Measurements from ENCODE around the gene LCMT1. TPM values are rescaled to one million over a fixed set of nuclear protein-coding genes. Genes with fewer than 3 reads are reported as not detected.

Gene LCMT1
- total and polyA plus RNA-seq, 2 of the 4 experiments (the other 2 are of a cell fraction) = 33.1 to 60.4 TPM

DNA sequence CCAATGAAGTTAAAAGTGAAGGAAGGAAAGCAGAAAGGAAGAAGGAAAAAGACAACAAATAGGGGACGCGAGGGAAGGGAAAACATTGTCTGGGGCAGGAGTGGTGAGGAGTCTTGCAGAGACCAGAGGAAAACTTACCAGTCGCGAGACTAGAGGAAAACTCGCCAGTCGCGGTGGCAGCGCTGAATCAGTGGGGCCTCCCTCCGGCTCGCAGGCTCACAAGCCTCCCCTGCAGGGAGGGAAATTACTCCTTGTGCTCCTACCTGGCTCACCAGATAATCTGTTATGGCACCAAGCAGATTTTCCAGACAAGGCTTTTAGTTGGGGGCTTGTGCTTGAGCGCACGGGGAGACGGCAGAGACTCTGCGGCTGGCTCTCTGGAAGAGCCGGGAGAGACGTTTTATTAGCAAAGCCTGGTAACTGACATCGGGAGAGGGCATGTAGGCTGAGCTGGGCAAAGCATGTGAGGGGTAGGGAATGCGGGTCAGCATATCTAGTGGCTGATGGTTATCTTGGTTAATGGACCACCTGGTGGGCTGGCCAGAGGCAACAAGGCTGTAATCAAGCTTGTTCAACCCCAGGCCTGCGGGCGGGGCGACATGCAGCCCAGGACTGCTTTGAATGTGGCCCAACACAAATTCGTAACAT, 37.1 kb downstream of the LCMT1 start:
- no peak for DNase-seq
- Histone ChIP-seq H2AFZ (replicated peaks; ENCODE audit: low read length, poor library complexity) (no peak overlapping the region), H2BK20ac (ENCODE audit: low read depth, low read length) (no peak overlapping the region), H3K4me1 (ENCODE audit: control insufficient read depth, insufficient read depth, low read length) (peaks cover 2% of the 10 kb centered on the region; the same call in 1 of the 2 replicates), H3K79me1 (ENCODE audit: low read depth in 1 of 2, low read length in 2 of 2) (no peaks in the 10 kb centered on the region), H2AK9ac (replicated peaks; ENCODE audit: low read depth, low read length, poor library complexity) (no peak overlapping the region), H3K9ac (ENCODE audit: low read depth, low read length) (no peak overlapping the region), H4K5ac (ENCODE audit: low read depth, low read length) (no peak overlapping the region), H3K4me3 (ENCODE audit: insufficient read depth, low read depth, low read length) (no peak overlapping the region), H2BK5ac (ENCODE audit: low read depth, low read length, poor library complexity, severe bottlenecking) (no peak overlapping the region), H3K18ac (ENCODE audit: low read depth, low read length) (no peak overlapping the region), H2BK15ac (ENCODE audit: low read depth, low read length) (no peak overlapping the region), H4K91ac (ENCODE audit: insufficient read depth, low read depth, low read length) (no peak overlapping the region), H3K4ac (ENCODE audit: low read depth, low read length) (no peak overlapping the region), H4K8ac (ENCODE audit: low read depth in 2 of 2, low read length in 2 of 2) (no peak overlapping the region), H4K20me1 (ENCODE audit: insufficient read depth, low read length) (no peaks in the 10 kb centered on the region), H3K23ac (ENCODE audit: low read depth, low read length) (no peak overlapping the region), H3K36me3 (ENCODE audit: control insufficient read depth, insufficient read depth, low read length) (peaks cover 21% of the 10 kb centered on the region), H3K9me3 (ENCODE audit: control insufficient read depth, insufficient read depth, low read length) (no peaks in the 10 kb centered on the region), H3K14ac (replicated peaks; ENCODE audit: low read depth, low read length) (no peak overlapping the region), H3K27ac (ENCODE audit: insufficient read depth, low read length) (no peak overlapping the region), H2AK5ac (ENCODE audit: low read depth, low read length) (no peak overlapping the region), H3K56ac (ENCODE audit: extremely low read depth, insufficient read depth, low read length) (no peak overlapping the region), H3K9me1 (ENCODE audit: insufficient read depth, low read length) (no peaks in the 10 kb centered on the region), H2BK120ac (ENCODE audit: low read depth, low read length) (no peak overlapping the region), H3K27me3 (ENCODE audit: control insufficient read depth, insufficient read depth, low read length) (no peaks in the 10 kb centered on the region), H3K4me2 (ENCODE audit: low read depth, low read length) (no peak overlapping the region)
- in situ Hi-C loops (cut with MboI; ENCODE audit: low sequenced_read_pairs) (no loop called here), dilution Hi-C loops (cut with HindIII; ENCODE audit: low sequenced_read_pairs, unreplicated experiment) (no loop called here), intact Hi-C loops (cut with micrococcal nuclease) (no loop called here)
- ChIA-PET CTCF (no interaction called here), POLR2A (ENCODE audit: unreplicated experiment) (no interaction called here)
- 74% methylated on average over 4 of the region's 22 CpGs; no CpG with 5 or more reads in 1 of the 2 experiments for WGBS, 2 experiments (ENCODE audit: extremely low coverage in 2 of 2, insufficient read length in 1 of 2)
- ATAC-seq (ENCODE audit: low read depth) = no peak
- TF ChIP-seq MAFK (IDR thresholded peaks at IDR 0.05; ENCODE audit: low read depth, low read length) (no peak), POLR2A (IDR thresholded peaks at IDR 0.05; ENCODE audit: low read depth, low read length) (no peak), BHLHE40 (IDR thresholded peaks at IDR 0.05; ENCODE audit: low read depth, low read length) (no peak), RAD21 (IDR thresholded peaks at IDR 0.05; ENCODE audit: low read length) (no peak), MAZ (IDR thresholded peaks at IDR 0.05; ENCODE audit: borderline replicate concordance, low read depth, low read length) (no peak), NFE2L2 (IDR thresholded peaks at IDR 0.05; ENCODE audit: low read depth, low read length) (no peak), FOS (IDR thresholded peaks at IDR 0.05; ENCODE audit: low read depth, low read length) (no peak)
- no TSS peak for BruUV-seq (replicated peaks)

Data from IMR-90 (cell line).